ENCODE results near the gene PRR20G. TPM values are rescaled to one million over a fixed set of nuclear protein-coding genes. Genes with fewer than 3 reads are reported as not detected.

Gene PRR20G
- total and polyA plus RNA-seq, 2 of the 4 experiments (the other 2 are of a cell fraction): not detected

- H4K91ac ChIP-seq (ENCODE audit: insufficient read depth, low read depth, low read length): no peak overlapping the region
- no peak overlapping the region for H4K5ac ChIP-seq (ENCODE audit: low read depth, low read length)
- H2BK15ac ChIP-seq (ENCODE audit: low read depth, low read length): no peak overlapping the region
- H2BK20ac ChIP-seq (ENCODE audit: low read depth, low read length): no peak overlapping the region
- ChIA-PET CTCF (no interaction called here), POLR2A (ENCODE audit: unreplicated experiment) (no interaction called here)
- H3K56ac ChIP-seq (ENCODE audit: extremely low read depth, insufficient read depth, low read length): no peak overlapping the region
- dilution Hi-C loops (cut with HindIII; ENCODE audit: low sequenced_read_pairs, unreplicated experiment) (no loop called here), in situ Hi-C loops (cut with MboI; ENCODE audit: low sequenced_read_pairs) (no loop called here), intact Hi-C loops (cut with micrococcal nuclease) (no loop called here)
- no peak overlapping the region for H2BK120ac ChIP-seq (ENCODE audit: low read depth, low read length)
- H3K18ac ChIP-seq (ENCODE audit: low read depth, low read length): no peak overlapping the region
- no peak overlapping the region for H3K4ac ChIP-seq (ENCODE audit: low read depth, low read length)
- no peak overlapping the region for H2AFZ ChIP-seq (replicated peaks; ENCODE audit: low read length, poor library complexity)
- peaks cover 4% of the 10 kb centered on the region for H3K27me3 ChIP-seq (ENCODE audit: control insufficient read depth, insufficient read depth, low read length)
- no peak overlapping the region for H2AK9ac ChIP-seq (replicated peaks; ENCODE audit: low read depth, low read length, poor library complexity)
- peaks cover 1% of the 10 kb centered on the region; the same call in 1 of the 2 replicates for H3K9me3 ChIP-seq (ENCODE audit: control insufficient read depth, insufficient read depth, low read length)
- H2AK5ac ChIP-seq (ENCODE audit: low read depth, low read length): no peak overlapping the region
- no peaks in the 10 kb centered on the region for H3K36me3 ChIP-seq (ENCODE audit: control insufficient read depth, insufficient read depth, low read length)
- H3K4me1 ChIP-seq (ENCODE audit: control insufficient read depth, insufficient read depth, low read length): no peaks in the 10 kb centered on the region
- no peak overlapping the region for H3K9ac ChIP-seq (ENCODE audit: low read depth, low read length)
- no peak overlapping the region for H3K14ac ChIP-seq (replicated peaks; ENCODE audit: low read depth, low read length)
- no TSS peak for BruUV-seq (replicated peaks)
- ATAC-seq (ENCODE audit: low read depth) (no peak), DNase-seq (no peak)
- no peaks in the 10 kb centered on the region for H3K79me1 ChIP-seq (ENCODE audit: low read depth in 1 of 2, low read length in 2 of 2)
- H3K9me1 ChIP-seq (ENCODE audit: insufficient read depth, low read length): no peaks in the 10 kb centered on the region
- no peak overlapping the region for H4K8ac ChIP-seq (ENCODE audit: low read depth in 2 of 2, low read length in 2 of 2)
- no peak overlapping the region for H3K4me3 ChIP-seq (ENCODE audit: insufficient read depth, low read depth, low read length)
- no peak overlapping the region for H3K23ac ChIP-seq (ENCODE audit: low read depth, low read length)
- H2BK5ac ChIP-seq (ENCODE audit: low read depth, low read length, poor library complexity, severe bottlenecking): no peak overlapping the region
- H4K20me1 ChIP-seq (ENCODE audit: insufficient read depth, low read length): no peaks in the 10 kb centered on the region
- no peak for TF ChIP-seq NFE2L2 (IDR thresholded peaks at IDR 0.05; ENCODE audit: low read depth, low read length)
- TF ChIP-seq MXI1 (IDR thresholded peaks at IDR 0.05; ENCODE audit: borderline replicate concordance, low read depth, low read length): no peak
- TF ChIP-seq, protein P1, sequence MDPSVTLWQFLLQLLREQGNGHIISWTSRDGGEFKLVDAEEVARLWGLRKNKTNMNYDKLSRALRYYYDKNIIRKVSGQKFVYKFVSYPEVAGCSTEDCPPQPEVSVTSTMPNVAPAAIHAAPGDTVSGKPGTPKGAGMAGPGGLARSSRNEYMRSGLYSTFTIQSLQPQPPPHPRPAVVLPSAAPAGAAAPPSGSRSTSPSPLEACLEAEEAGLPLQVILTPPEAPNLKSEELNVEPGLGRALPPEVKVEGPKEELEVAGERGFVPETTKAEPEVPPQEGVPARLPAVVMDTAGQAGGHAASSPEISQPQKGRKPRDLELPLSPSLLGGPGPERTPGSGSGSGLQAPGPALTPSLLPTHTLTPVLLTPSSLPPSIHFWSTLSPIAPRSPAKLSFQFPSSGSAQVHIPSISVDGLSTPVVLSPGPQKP (IDR thresholded peaks at IDR 0.05; ENCODE audit: borderline replicate concordance, low read depth, low read length): no peak
- no peak for TF ChIP-seq MAZ (IDR thresholded peaks at IDR 0.05; ENCODE audit: borderline replicate concordance, low read depth, low read length)
- no peak overlapping the region for H3K27ac ChIP-seq (ENCODE audit: insufficient read depth, low read length)
- WGBS, 2 experiments (ENCODE audit: extremely low coverage in 2 of 2, insufficient read length in 1 of 2): no CpG with 5 or more reads among the region's 7 CpGs
- no peak overlapping the region for H3K4me2 ChIP-seq (ENCODE audit: low read depth, low read length)
Measured at GRCh38 chr3:127253491-127253890, 34.4 kb downstream of the PRR20G start.

All from IMR-90 (cell line).